VCaP (cell line): Measurements from ENCODE around the gene LIPG.
"Not testable (repeated sequence)": the region's sequence is repeated elsewhere in the genome, so short reads cannot be mapped to it uniquely, and the experiment has no call there.

Experiments used
- H3K27ac ChIP-seq: fragments of 450-650 bp; 2 replicates; pipeline ENCODE4 v1.5.1; 2017
- TF ChIP-seq, protein P1 (sequence below): fragments of 450-650 bp; conservative IDR thresholded peaks from 2 replicates; pipeline ENCODE4 v1.5.1; 2017; ENCODE audit warnings: mild to moderate bottlenecking, moderate library complexity

The LIPG gene

DNA sequence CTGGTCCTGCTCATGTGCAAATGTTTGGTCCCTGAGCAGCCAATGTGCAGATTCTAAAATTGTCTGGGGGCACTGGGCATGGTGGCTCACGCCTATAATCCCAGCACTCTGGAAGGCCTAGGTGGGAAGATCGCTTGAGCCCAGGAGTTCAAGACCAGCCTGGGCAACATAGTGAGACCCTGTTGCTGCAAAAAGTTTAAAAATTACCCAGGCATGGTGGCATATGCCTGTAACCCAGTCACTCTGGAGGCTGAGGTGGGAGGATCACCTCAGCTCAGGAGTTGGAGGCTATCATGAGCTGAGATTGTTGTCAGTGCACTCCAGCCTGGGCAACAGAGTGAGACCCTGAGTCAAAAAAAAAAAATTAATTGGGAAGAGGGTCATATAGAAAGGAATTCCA lies 5.1 kb downstream of the LIPG start:
- TF ChIP-seq, protein P1, sequence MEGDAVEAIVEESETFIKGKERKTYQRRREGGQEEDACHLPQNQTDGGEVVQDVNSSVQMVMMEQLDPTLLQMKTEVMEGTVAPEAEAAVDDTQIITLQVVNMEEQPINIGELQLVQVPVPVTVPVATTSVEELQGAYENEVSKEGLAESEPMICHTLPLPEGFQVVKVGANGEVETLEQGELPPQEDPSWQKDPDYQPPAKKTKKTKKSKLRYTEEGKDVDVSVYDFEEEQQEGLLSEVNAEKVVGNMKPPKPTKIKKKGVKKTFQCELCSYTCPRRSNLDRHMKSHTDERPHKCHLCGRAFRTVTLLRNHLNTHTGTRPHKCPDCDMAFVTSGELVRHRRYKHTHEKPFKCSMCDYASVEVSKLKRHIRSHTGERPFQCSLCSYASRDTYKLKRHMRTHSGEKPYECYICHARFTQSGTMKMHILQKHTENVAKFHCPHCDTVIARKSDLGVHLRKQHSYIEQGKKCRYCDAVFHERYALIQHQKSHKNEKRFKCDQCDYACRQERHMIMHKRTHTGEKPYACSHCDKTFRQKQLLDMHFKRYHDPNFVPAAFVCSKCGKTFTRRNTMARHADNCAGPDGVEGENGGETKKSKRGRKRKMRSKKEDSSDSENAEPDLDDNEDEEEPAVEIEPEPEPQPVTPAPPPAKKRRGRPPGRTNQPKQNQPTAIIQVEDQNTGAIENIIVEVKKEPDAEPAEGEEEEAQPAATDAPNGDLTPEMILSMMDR = no peak
- H3K27ac ChIP-seq = no peak overlapping the region

DNA sequence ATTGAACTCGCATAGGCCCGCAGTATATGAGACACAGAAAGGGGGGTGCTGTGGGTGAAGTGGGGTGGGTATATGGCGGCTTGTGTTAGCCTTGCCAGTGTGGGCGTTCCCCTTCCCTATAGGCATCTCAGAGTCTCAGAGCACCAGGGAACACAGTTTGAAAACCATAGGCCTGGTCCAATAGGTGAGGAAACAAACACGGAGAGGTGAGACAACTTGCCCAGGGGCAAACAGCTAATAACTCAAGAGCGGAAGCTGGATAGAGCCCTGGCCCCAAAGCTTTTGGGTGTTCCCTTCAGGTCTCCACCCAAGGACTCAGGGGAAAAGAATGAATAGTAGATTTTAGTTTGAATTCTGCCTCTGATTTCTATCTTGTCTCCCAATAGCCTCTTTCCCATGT lies 7.9 kb downstream of the LIPG start:
- TF ChIP-seq, protein P1 = no peak
- H3K27ac ChIP-seq = no peak overlapping the region

DNA sequence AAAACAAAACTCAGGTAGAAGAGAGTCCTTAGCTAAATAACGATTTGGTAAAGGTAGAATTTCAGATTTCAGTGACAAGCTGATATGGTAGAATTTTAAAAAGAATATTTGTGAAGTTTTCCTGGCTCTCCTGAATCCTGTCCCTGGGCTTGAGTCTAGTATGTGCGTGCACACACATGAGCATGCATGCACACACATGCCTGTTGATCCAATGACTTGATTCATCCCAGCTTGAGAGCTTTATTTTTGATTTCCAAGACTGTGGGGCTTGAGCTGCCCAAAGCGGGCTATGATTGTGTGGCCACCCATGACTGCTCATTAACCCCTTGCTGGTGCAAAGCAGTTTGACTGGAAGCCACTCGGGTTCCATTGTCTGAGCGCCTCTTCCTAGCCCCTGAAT lies 9.0 kb downstream of the LIPG start:
- TF ChIP-seq, protein P1 = no peak
- H3K27ac ChIP-seq = no peak overlapping the region

DNA sequence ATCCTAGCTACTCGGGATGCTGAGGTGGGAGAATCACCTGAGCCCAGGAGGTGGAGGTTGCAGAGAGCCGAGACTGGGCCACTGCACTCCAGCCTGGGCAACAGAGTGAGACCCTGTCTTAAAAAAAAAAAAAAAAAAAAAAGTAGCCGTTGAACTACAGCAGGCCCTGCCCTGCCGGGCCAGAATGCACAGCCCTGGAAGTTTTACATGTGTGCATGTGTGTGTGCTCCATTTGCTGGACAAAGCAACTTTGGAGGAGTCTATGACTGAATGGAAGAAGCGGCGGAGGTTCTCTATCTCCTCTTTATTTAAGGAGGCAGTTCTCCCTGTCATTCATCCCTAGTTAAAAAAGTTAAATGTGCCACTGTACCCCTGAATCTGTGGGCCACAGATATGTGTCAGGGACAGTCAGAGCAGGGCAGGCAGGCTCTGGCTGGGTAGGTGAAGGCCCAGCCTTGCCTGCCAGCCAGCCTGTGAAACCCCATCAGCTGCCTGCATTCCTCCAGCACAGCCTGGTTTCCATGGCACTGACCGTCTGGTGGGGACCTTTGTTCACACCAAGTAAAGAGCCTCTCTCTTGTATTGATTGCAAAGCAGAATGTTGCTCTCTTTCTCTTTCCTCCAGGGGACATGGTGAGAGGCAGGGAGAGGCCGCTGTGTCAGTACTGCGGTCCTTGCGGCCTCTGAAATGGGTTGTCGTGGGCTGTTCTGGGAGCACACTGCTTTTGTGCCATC lies 10.9 kb downstream of the LIPG start:
- TF ChIP-seq, protein P1 = no peak
- H3K27ac ChIP-seq = no peak overlapping the region

DNA sequence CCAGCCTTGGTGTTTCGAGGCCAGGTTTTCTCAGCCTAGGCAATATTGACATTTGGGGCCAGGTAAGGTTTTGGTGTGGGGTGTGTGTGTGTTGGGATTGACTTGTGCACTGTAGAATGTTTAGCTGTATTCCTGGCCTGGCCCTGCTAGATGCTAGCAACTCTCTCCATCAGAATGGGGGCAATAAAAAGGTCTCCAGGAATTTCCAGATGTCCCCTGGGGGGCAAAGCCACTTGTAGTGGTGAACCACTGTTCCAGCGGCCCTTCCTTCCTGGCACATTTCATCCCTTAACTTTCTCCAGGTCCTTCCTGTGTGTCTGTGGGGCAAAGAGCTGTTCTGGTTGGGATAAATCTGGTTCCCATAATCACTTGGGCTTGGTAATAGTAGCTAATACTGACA lies 12.0 kb downstream of the LIPG start:
- no peak overlapping the region for H3K27ac ChIP-seq
- TF ChIP-seq, protein P1 = no peak

DNA sequence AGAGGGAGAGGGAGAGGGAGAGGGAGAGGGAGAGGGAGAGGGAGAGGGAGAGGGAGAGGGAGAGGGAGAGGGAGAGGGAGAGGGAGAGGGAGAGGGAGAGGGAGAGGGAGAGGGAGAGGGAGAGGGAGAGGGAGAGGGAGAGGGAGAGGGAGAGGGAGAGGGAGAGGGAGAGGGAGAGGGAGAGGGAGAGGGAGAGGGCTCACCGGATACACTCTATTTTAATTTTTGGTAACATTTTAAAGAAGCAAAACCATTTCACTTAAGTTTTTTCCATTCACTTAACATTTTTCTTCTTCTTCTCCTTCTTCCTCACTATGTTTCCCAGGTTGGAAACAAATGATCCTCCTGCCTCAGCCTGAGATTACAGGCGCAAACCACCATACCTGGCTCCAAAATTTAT lies 17.2 kb downstream of the LIPG start:
- H3K27ac ChIP-seq = not testable (repeated sequence)

DNA sequence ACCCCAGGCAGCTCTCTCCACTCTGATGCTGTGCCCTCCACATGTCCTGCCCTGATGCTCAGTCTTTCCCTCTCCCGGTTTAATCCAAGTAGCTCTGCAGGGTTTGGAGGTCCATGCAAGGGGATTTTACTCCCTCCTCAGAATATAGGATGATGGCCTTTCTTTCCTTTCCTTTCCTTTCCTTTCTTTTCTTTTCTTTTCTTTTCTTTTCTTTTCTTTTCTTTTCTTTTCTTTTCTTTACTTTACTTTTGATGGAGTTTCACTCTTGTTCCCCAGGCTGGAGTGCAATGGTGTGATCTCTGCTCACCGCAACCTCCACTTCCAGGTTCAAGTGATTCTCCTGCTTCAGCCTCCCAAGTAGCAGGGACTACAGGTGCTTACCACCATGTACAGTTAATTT lies 17.7 kb downstream of the LIPG start:
- not testable (repeated sequence) for H3K27ac ChIP-seq

DNA sequence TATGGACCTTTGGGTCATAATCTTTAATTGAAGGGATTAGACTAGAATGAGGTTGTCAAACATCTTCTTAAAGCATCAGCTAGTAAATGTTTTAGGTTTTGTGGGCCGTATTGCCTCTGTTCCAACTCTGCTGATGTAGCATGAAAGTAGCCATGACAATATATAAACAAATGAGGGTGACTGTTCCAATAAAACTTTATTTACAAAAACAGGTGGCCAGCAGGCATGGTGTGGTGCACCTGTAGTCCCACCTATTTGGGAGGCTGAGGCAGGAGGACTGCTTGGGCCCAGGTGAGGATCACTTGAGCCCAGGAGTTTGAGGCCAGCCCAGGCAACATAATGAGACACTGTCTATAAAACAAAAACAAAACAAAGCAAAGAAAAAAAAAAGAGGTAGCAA lies 18.4 kb downstream of the LIPG start:
- TF ChIP-seq, protein P1 = no peak
- H3K27ac ChIP-seq = no peak overlapping the region

DNA sequence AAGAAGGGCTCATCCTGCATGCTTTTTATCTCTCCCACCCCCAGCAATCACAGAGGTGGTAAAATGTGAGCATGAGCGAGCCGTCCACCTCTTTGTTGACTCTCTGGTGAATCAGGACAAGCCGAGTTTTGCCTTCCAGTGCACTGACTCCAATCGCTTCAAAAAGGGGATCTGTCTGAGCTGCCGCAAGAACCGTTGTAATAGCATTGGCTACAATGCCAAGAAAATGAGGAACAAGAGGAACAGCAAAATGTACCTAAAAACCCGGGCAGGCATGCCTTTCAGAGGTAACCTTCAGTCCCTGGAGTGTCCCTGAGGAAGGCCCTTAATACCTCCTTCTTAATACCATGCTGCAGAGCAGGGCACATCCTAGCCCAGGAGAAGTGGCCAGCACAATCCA lies 19.5 kb downstream of the LIPG start:
- TF ChIP-seq, protein P1 = no peak
- no peak overlapping the region for H3K27ac ChIP-seq
